CD4-positive, CD25-positive, alpha-beta regulatory T cell (primary cell): ENCODE data around the gene CPED1. TPM values are rescaled to one million over a fixed set of nuclear protein-coding genes. Genes with fewer than 3 reads are reported as not detected.

Experiments
- ATAC-seq, 2 donors: fragments of 150-1000 bp; cut with Tn5 transposase; one replicate each; pipeline ENCODE4 v1.10.0; 2021; ENCODE audit warnings: low read depth in 2 of 2, moderate number of reproducible peaks in 2 of 2, moderate library complexity in 1 of 2
- DNase-seq, 3 donors: peaks; one replicate each; pipeline versions ENCODE4 v3.0.0 to v3.0.0-alpha.2; 2012 to 2022; ENCODE audit warnings: mixed read lengths in 1 of 3
- H3K27ac ChIP-seq: one replicate; pipeline ENCODE4 v1.7.0; 2013; ENCODE audit warnings: mild to moderate bottlenecking, low read length; ENCODE audit not compliant: insufficient read depth, poor library complexity, severe bottlenecking
- H3K27me3 ChIP-seq: one replicate; pipeline ENCODE4 v1.7.0; 2013; ENCODE audit warnings: low read length; ENCODE audit not compliant: control insufficient read depth, insufficient read depth
- H3K36me3 ChIP-seq: one replicate; pipeline ENCODE4 v1.7.0; 2013; ENCODE audit warnings: mild to moderate bottlenecking, low read length, moderate library complexity; ENCODE audit not compliant: control insufficient read depth, insufficient read depth
- H3K4me1 ChIP-seq: 2 replicates; pipeline ENCODE4 v1.7.0; 2013; ENCODE audit warnings: mild to moderate bottlenecking, low read length; ENCODE audit not compliant: insufficient read depth, control insufficient read depth, poor library complexity, severe bottlenecking
- H3K4me3 ChIP-seq: one replicate; pipeline ENCODE4 v1.7.0; 2013; ENCODE audit warnings: low read depth, mild to moderate bottlenecking, low read length, moderate library complexity
- H3K9me3 ChIP-seq, 2 experiments: 1 replicate in 1 of 2; 2 replicates in 1 of 2; pipeline ENCODE4 v1.7.0; 2013; ENCODE audit warnings: low read length in 2 of 2, mild to moderate bottlenecking in 1 of 2, moderate library complexity in 1 of 2; ENCODE audit not compliant: control insufficient read depth in 2 of 2
- H3K27ac Mint-ChIP-seq, 3 donors: one replicate each; pipeline ENCODE4 v1.8.0; 2020 to 2022; ENCODE audit warnings: mild to moderate bottlenecking in 3 of 3, mixed read lengths in 3 of 3, moderate library complexity in 2 of 3
- H3K27me3 Mint-ChIP-seq: one replicate; pipeline ENCODE4 v1.8.0; 2022; ENCODE audit warnings: mild to moderate bottlenecking, mixed read lengths
- H3K36me3 Mint-ChIP-seq: one replicate; pipeline ENCODE4 v1.8.0; 2020; ENCODE audit warnings: mixed read lengths
- H3K4me1 Mint-ChIP-seq, 4 donors: one replicate each; pipeline ENCODE4 v1.8.0; 2020 to 2022; ENCODE audit warnings: mixed read lengths in 4 of 4, mild to moderate bottlenecking in 1 of 4
- H3K4me3 Mint-ChIP-seq, 4 donors: one replicate each; pipeline ENCODE4 v1.8.0; 2020 to 2022; ENCODE audit warnings: mild to moderate bottlenecking in 4 of 4, mixed read lengths in 4 of 4, moderate library complexity in 3 of 4
- H3K9me3 Mint-ChIP-seq, 7 donors: one replicate each; pipeline ENCODE4 v1.8.0; 2020 to 2022; ENCODE audit warnings: mixed read lengths in 7 of 7, mild to moderate bottlenecking in 3 of 7, moderate library complexity in 2 of 7
- polyA plus RNA-seq, 4 donors: library from polyadenylated mRNA; unstranded; fragments of 300-500 nt; fragmentation: Illumina TruSeq; gene quantifications; one replicate each; pipeline ENCODE4 v1.2.3, GENCODE V29; 2021
- total RNA-seq: library from RNA; stranded (reverse); gene quantifications from one replicate; pipeline ENCODE4 v1.2.3, GENCODE V29; 2022

CPED1 gene
- total RNA-seq (0.17 TPM), polyA plus RNA-seq (under 1 TPM in 1 of 4 donors, not detected in 3; 0.24 TPM)

GRCh38 chr7:120988591-120989256 is at the start of gene CPED1:
TSS of gene CPED1 (plus strand) at chr7:120988711. CDS start at chr7:120989622, 911 bp downstream.
- Mint-ChIP-seq H3K27ac (no peak within 1 kb of the TSS), H3K4me1 (peaks cover 6 to 19% (median 16%) of the 10 kb centered on the region in 4 donors)

GRCh38 chr7:120939345-120939744 is 49.2 kb upstream of the CPED1 start:
- DNase-seq (no peak), ATAC-seq (no peak)
- no peaks in the 10 kb centered on the region for H3K4me1 Mint-ChIP-seq
- H3K4me3 Mint-ChIP-seq, result no peak overlapping the region
- H3K9me3 Mint-ChIP-seq, result peaks cover 0 to 1% (median 0%) of the 10 kb centered on the region in 7 donors
- H3K36me3 Mint-ChIP-seq, result no peaks in the 10 kb centered on the region
- H3K27me3 Mint-ChIP-seq, result peaks cover 13% of the 10 kb centered on the region
- peaks cover 7% of the 10 kb centered on the region for H3K27me3 ChIP-seq
- no peaks in the 10 kb centered on the region for H3K9me3 ChIP-seq
- H3K4me3 ChIP-seq, result no peak overlapping the region
- no peak overlapping the region for H3K27ac ChIP-seq
- H3K4me1 ChIP-seq, result no peaks in the 10 kb centered on the region
- H3K36me3 ChIP-seq, result no peaks in the 10 kb centered on the region
- no peak overlapping the region for H3K27ac Mint-ChIP-seq

More at GRCh38 chr7:120988591-120989256, at the start of gene CPED1:
- H3K9me3 Mint-ChIP-seq, result peaks cover 0 to 4% (median 0%) of the 10 kb centered on the region in 7 donors
- H3K27me3 ChIP-seq, result peaks cover 42% of the 10 kb centered on the region
- peak within 1 kb of the TSS; percentile 66 for H3K4me3 ChIP-seq
- no peaks in the 10 kb centered on the region for H3K36me3 ChIP-seq
- DNase-seq, result peak in 2 of 3 donors; percentile 8 to 41
- peaks cover 14% of the 10 kb centered on the region for H3K4me1 ChIP-seq
- no peak within 1 kb of the TSS for H3K27ac ChIP-seq
- H3K36me3 Mint-ChIP-seq, result no peaks in the 10 kb centered on the region
- ATAC-seq, result no peak
- no peaks in the 10 kb centered on the region for H3K9me3 ChIP-seq
- H3K27me3 Mint-ChIP-seq, result peaks cover 77% of the 10 kb centered on the region
- H3K4me3 Mint-ChIP-seq, result peak within 1 kb of the TSS; percentile 6 to 89 (median 76)

- Mint-ChIP-seq H3K9me3 (peaks cover 0 to 1% (median 0%) of the 10 kb centered on the region in 7 donors), H3K4me3 (no peak overlapping the region), H3K4me1 (no peaks in the 10 kb centered on the region), H3K27me3 (peaks cover 11% of the 10 kb centered on the region), H3K36me3 (no peaks in the 10 kb centered on the region), H3K27ac (no peak overlapping the region)
- H3K36me3 ChIP-seq, result no peaks in the 10 kb centered on the region
- no peaks in the 10 kb centered on the region for H3K9me3 ChIP-seq
- ATAC-seq (no peak), DNase-seq (no peak)
- peaks cover 14% of the 10 kb centered on the region for H3K27me3 ChIP-seq
- H3K4me1 ChIP-seq, result no peaks in the 10 kb centered on the region
- no peak overlapping the region for H3K4me3 ChIP-seq
- no peak overlapping the region for H3K27ac ChIP-seq
Observed at GRCh38 chr7:120941064-120941463, 47.4 kb upstream of the CPED1 start.

GRCh38 chr7:120941856-120942255 is 46.7 kb upstream of the CPED1 start:
- H3K27ac Mint-ChIP-seq, result no peak overlapping the region

GRCh38 chr7:120942861-120943260 is 45.6 kb upstream of the CPED1 start:
- H3K9me3 ChIP-seq, result no peaks in the 10 kb centered on the region
- H3K27me3 ChIP-seq, result peaks cover 17% of the 10 kb centered on the region
- DNase-seq (no peak), ATAC-seq (no peak)
- Mint-ChIP-seq H3K27me3 (peaks cover 16% of the 10 kb centered on the region), H3K9me3 (peaks cover 0 to 1% (median 0%) of the 10 kb centered on the region in 7 donors), H3K4me3 (no peak overlapping the region), H3K4me1 (no peaks in the 10 kb centered on the region), H3K36me3 (no peaks in the 10 kb centered on the region), H3K27ac (no peak overlapping the region)
- no peak overlapping the region for H3K27ac ChIP-seq
- H3K36me3 ChIP-seq, result no peaks in the 10 kb centered on the region
- no peak overlapping the region for H3K4me3 ChIP-seq
- H3K4me1 ChIP-seq, result no peaks in the 10 kb centered on the region

More at GRCh38 chr7:120941856-120942255, 46.7 kb upstream of the CPED1 start:
- Histone ChIP-seq H3K27ac (no peak overlapping the region), H3K4me3 (no peak overlapping the region), H3K27me3 (peaks cover 17% of the 10 kb centered on the region), H3K9me3 (no peaks in the 10 kb centered on the region), H3K36me3 (no peaks in the 10 kb centered on the region), H3K4me1 (no peaks in the 10 kb centered on the region)
- H3K4me3 Mint-ChIP-seq, result no peak overlapping the region
- no peak for ATAC-seq
- H3K9me3 Mint-ChIP-seq, result peaks cover 0 to 1% (median 0%) of the 10 kb centered on the region in 7 donors
- no peak for DNase-seq
- no peaks in the 10 kb centered on the region for H3K36me3 Mint-ChIP-seq
- H3K4me1 Mint-ChIP-seq, result no peaks in the 10 kb centered on the region
- peaks cover 16% of the 10 kb centered on the region for H3K27me3 Mint-ChIP-seq

DNA sequence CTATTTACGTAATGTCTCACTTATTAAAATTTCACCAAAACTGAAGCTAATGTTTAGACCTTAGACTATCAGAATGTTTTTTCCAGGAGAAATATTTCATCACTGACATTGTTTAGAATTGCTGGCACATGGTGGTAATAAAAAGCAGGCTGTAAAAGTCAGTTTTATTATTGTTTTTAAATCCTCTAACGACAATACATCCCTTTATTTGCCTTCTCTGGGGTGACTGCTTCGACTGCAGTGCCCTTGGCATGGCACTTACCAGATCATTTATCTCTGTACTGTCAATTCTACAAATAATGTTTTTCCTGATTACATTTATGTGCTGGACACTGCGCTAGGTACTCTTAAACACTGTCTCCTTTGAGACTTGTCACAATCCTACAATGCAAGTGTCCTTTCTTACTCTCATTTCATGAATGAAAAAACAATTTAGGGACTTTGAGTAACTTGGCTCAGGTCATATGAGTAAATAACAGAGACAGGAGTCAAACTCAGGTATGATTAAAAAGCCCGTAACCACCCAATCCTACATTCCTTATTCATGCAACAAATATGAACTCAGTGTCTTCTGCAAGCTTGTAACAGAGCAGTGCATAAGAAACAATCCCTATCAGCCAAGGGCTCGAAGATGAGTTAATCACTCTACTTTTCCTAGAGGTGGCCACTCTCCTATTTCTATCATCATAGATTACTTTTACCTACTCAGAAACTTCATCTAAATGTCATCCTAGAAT is 43.5 kb upstream of the CPED1 start:
- Histone ChIP-seq H3K9me3 (no peaks in the 10 kb centered on the region), H3K36me3 (no peaks in the 10 kb centered on the region), H3K4me3 (no peak overlapping the region), H3K27ac (no peak overlapping the region), H3K4me1 (peaks cover 2% of the 10 kb centered on the region), H3K27me3 (peaks cover 17% of the 10 kb centered on the region)
- no peaks in the 10 kb centered on the region for H3K9me3 Mint-ChIP-seq
- H3K27me3 Mint-ChIP-seq, result peaks cover 15% of the 10 kb centered on the region
- H3K27ac Mint-ChIP-seq, result no peak overlapping the region
- DNase-seq (no peak), ATAC-seq (no peak)
- peaks cover 4 to 9% (median 5%) of the 10 kb centered on the region in 4 donors for H3K4me1 Mint-ChIP-seq
- H3K4me3 Mint-ChIP-seq, result no peak overlapping the region
- H3K36me3 Mint-ChIP-seq, result no peaks in the 10 kb centered on the region

DNA sequence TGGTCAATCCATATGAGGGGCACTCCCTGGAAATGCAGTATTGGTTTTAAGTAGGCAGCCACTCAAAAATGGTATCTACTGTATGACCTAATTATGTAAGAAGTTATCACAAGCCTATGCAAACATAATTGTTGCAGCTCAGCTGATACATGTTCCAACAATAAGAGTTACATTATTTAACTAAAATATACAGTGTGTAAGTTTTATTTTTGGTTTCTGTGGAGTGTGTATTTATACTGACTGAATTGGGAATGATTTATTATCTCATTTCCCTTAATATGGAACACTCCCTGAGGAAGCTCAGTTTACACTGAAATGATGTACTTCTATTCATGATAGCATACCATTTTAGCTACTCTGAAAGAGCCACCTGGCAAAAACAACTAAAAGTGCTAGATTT is 40.5 kb upstream of the CPED1 start:
- no peaks in the 10 kb centered on the region for H3K9me3 ChIP-seq
- Mint-ChIP-seq H3K27ac (no peak overlapping the region), H3K36me3 (peaks cover 3% of the 10 kb centered on the region), H3K4me1 (peaks cover 5 to 28% (median 16%) of the 10 kb centered on the region in 4 donors), H3K27me3 (peaks cover 25% of the 10 kb centered on the region), H3K9me3 (no peaks in the 10 kb centered on the region), H3K4me3 (peak overlapping the region in 1 of 4 donors; percentile 59)
- no peak overlapping the region for H3K4me3 ChIP-seq
- peaks cover 15% of the 10 kb centered on the region for H3K27me3 ChIP-seq
- no peak overlapping the region for H3K27ac ChIP-seq
- no peaks in the 10 kb centered on the region for H3K36me3 ChIP-seq
- ATAC-seq, result no peak
- no peak for DNase-seq
- H3K4me1 ChIP-seq, result peaks cover 22% of the 10 kb centered on the region
